Fibroblast of gingiva (primary cell): ENCODE results near the gene AHNAK.
"Not testable (repeated sequence)": the region's sequence is repeated elsewhere in the genome, so short reads cannot be mapped to it uniquely, and the experiment has no call there.

Source experiments
- DNase-seq: peaks from one replicate; pipeline ENCODE4 v3.0.0-alpha.2; 2011; ENCODE audit warnings: low read depth

Gene AHNAK

GRCh38 chr11:62457478-62457877 lies 89.1 kb downstream of the AHNAK start:
- no peak for DNase-seq

GRCh38 chr11:62456630-62457029 lies 90.0 kb downstream of the AHNAK start:
- no peak for DNase-seq

DNA sequence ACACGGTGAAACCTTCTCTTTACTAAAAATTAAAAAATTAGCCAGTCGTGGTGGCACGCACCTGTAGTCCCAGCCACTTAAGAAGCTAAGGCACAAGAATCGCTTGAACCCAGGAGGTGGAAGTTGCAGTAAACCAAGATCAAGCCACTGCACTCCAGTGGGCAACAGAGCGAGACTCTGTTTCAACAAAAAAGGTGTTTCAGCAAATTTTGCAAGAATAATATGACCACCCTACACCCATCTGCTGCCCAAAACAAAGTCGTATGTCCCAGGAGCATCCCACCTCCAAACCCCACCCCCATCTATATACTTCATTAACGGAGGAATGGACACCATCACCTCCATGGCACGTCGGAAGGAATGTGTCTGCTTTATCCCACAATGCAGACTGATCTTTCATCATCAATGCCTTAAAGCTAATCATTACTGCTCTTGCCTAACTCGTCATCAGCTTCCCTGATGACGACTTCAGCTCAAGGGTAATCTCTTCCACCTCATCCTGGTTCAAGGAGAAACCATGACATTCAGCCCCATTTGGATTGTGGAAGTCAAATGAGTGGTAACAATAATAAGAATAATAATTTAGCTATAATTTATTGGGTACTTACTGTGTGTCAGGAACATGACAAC lies 93.7 kb downstream of the AHNAK start:
- DNase-seq, result no peak

DNA sequence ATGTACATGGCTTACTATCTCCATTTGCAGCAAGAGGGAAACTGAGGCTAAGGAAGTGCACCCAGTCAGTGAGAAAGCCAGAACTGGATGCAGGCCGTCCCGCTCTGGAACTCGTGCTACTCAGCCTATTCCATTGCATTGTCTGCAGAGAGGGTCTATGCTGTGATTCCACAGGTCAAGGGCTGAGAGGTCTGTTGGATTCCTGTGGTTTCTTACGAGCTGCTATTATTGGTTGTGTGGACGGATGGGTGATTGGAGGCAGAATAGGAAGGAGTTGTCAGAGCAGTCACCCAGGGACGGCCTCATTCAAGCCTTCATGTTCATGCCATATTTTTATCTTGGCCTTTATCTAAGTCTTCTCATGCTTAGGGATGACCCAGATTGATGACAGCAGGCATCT lies 94.3 kb downstream of the AHNAK start:
- no peak for DNase-seq

- no peak for DNase-seq
Observed at GRCh38 chr11:62451241-62451621, 95.4 kb downstream of the AHNAK start.

DNA sequence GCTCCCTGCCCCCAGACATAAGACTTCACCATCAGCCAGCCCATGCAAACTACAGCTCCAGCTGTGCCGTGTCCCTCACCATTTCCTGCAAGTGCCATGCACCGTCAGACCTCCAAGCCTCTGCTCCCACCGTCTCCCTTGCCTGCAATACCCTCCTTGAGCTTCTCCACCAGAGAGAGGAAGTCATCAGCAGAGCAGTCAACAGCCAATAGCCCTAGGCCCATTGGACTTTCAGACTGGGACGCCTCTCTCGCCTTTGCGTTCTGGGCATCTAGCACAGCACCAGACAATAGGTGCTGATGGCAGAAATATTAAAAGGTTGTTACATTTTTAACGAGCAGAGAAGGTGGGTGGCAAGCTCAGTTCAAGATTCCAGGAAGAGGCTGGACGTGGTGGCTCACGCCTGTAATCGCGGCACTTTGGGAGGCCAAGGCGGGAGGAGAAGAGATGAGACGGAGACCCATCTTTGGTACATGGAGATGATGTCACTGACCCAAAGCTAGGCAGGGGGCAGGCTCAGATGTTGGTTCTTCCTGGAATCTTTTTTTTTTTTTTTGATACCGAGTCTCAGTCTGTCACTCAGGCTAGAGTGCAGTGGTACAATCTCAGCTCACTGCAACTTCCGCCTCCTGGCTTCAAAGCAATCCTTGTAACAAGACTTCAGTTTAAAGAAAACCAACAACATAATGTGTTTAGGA lies 95.9 kb downstream of the AHNAK start:
- no peak for DNase-seq

DNA sequence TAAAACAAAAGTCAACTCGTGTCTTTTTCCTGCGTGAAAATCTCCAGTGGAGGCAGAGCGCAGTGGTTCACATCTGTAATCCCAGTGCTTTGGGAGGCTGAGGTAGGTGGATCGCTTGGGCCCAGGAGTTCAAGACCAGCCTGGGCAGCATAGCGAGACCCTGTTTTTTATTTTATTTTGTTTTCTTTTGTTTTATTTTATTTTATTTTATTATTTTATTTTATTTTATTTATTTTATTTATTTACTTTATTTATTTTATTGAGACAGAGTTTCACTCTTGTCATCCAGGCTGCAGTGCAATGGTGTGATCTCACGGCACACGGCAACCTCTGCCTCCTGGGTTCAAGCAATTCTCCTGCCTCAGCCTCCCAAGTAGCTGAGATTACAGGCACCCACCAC lies 96.7 kb downstream of the AHNAK start:
- not testable (repeated sequence) for DNase-seq

DNA sequence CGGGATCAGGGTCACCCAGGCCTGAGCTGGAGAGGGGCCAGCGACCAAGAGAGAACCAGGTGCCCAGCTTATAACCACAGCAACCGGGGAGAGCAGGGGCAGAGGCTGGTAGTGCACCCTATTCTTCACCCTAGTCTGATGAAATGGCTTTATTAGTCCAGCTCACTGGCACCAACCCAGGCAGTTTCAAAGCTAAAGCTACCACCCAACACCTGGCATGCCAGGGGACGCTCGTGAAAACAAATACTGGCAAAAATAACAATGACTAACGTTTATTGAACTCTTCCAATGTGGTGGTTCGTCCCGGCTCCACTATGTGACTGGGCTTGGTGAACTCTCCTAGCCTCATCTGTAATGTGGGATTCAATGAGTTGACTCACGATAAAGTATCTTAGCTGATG lies 97.2 kb downstream of the AHNAK start:
- DNase-seq, result no peak

DNA sequence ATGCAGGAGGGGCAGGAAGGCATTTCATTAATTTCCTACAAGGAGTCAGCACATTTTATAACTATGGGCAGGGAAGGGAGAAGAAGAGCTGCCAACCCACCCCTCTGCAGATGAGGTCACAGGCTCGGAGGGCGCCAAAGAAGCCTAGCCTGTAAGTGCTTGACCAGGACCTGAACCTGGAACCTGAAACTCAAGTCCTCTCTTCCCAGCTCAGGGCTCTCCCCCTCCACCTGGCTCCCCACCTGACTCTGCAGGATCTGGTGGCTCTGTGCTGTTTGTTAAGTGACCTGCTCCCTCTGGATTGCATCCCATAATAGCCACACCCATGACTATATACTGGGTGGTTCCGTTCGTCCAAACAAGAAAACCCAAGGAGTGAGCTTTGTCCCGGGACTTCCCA lies 100.5 kb downstream of the AHNAK start:
- no peak for DNase-seq

- peak; percentile 81 for DNase-seq
Observed at GRCh38 chr11:62445314-62445740, 101.3 kb downstream of the AHNAK start.

DNA sequence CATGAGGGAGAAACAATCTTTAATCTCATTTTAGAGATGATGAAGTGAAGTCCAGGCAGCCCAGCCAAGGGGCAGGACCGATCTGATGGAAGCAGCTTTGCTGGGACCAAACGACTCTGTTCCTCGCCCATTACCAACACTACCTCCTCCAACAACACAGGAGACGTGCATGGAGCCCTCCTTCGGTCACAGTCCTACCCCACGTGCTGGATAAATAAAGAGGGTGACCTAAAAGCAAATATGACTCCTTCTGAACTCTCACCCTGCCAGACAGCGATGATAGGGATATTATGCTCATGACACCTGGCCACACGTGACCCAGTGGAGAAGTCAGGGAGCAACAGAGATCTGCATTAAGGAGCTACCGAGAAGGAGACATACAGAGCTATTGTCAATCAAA lies 101.8 kb downstream of the AHNAK start:
- DNase-seq, result no peak

DNA sequence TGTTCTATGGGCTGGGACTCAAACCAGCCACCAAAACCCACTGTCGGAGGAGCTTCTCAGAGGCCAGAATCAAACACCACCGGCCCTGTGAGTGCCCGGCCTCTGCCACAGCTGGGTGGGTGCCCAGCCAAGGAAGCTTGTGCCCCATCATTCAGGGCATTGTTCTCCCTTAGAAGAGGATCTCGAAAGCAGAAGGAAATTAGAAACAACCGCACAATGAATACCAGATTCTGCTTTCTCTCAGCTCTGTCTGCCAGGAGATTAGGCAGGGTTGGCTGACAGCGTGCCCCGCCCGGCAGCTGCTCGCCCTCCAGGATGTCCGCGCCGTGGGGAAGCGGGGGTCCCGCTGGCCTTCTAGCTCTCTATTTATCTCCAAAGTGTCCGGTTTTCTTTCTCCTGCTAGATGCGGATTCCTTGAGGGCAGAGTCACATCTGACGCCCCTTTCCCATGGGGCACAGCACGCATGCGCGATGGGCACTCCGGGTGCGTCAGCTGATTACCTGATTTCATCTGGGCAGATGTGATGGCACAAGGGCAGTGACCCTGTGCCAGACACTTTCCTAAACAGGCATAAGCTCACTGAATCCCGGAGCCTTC lies 102.3 kb downstream of the AHNAK start:
- peak; percentile 89 for DNase-seq

DNA sequence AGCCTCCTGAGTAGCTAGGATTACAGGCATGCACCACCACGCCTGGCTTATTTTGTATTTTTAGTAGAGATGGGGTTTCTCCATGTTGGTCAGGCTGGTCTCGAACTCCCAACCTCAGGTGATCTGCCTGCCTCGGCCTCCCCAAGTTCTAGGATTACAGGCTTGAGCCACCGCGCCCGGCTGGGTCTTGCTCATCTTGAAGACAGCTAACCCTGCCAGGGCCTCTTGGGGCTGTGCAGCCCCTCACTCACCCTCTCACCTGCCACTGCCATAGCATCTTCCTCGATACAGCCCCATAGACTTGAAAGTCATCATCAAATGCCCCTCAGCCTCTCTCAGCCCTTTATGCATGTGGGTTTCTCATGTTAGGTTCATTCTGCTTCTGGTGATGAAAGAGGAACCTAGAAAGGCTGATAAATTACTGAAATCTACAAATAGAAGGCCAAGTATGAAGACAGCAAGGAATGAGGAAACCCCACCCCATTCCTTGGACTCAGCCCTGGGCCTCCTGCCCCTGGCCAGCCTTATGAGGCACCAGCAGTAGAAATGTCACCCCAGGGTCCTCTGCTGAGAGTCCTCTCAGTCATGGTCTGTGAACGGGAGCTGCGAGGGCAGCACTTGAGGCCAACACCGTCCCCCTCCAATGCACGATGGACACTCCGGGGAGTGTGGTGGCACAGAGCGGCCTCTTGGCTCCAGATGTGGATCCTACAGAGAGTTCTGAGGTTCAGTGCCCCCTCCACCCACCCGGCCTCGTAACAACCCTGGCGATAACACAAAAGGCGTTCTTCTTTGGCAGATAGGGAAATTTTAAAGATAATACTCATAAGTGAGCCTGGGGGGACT lies 103.0 kb downstream of the AHNAK start:
- DNase-seq, result peak; percentile 67

DNA sequence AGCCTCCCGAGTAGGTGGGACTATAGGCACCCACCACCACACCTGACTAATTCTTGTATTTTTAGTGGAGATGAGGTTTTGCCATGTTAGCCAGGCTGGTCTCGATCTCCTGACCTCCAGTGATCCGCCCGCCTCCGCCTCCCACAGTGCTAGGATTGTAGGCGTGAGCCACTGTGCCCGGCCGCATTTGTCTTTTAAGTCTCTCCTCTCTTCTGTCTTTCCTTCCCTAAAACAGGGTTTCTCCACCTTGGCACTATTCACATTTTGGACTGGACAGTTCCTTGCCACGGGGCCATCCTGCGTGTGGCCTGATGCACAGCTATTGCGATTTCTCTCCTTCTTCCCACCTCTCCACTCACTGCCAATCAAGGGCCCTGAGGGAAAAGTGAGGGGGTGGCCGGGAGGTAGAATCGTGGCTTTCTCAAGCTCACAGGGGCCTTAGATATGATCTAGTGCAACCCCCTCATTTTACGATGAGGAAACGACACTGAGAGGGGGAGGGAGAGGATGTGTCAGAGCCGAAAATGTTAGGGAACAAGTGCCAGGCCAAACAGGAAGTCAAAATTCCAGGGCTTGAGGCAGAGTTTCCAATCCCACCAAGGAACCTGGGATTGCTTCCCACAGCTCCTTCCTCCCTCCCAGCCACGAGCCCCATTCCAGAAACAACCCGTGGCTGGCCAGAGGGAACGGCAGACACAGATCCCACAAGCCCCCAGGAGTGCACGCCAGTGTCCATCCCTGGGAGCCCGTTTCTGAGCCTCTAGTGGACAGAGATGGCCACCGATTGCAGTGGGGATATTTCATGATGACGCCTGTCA lies 106.6 kb downstream of the AHNAK start:
- peak; percentile 64 for DNase-seq

DNA sequence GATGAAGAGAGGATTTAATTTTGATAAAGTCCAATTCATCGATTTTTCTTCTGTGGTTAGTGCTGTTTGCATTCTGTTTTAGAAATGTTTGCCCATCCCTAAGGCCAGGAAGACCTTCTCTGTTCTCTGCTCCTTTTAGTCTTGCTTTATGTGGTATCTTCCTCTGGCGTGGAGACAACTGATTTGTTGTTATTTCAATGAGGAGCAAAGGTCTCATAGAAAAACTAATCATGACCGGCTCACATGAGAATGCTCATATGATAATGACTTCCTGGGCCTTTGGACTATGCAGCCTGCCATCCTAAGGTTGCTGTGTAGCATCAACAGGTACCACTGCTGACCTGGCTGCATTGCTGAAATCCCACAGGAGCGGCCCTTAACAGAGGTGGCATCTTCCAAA lies 108.0 kb downstream of the AHNAK start:
- no peak for DNase-seq

DNA sequence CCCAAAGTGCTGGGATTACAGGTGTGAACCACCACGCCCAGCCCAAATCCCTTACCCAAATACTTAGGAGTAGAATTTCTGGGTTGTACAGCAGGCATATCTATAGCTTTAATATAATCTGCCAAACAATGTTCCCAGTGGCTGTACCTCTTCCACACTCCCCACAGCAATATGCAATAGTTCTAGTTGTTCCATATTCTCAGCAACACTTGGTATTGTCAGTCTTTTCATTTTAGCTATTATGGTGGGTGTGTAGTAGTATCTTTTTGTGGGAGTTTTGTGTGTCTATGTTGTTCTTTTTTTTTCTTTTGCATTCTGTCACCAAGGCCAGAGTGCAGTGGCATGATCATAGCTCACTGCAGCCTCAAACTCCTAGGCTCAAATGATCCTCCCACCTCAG lies 109.0 kb downstream of the AHNAK start:
- no peak for DNase-seq

DNA sequence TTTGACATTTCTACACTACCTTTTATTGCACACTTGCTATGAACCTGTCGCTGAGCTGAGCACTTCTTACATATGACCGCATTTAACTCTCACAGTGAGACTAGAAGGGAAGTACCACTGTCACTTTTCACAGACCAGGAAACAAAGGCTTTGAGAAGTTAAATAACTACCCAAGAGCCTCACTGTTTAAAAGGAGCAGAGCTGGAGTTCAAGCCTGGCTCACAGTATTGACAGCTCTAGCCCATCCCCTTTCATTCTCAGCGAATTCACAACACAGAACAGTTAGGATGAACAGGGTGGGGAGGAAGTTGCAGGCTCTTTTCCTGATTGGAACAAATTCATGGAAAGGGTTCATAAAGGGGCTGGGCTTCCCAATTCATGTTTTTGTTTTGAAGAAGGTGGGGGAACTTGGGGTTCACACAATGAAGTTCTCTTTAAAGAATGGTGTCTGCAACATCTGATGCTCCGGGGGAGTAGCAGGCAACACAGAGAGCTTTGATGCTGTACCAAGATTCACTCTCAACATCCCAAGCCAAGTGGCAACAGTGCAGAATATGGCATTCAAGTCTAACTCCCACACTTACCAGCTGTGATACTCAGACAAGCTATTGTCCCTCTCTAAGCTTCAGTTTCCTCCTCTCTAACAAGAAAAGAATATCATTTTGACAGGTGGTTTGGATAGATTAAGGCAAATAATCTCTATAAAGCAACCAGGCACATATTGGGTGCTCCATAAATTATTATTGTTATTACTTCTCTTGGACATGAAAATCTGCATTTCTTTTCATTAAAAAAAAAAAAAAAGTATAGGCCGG lies 110.6 kb downstream of the AHNAK start:
- DNase-seq, result no peak

- no peak for DNase-seq
Observed at GRCh38 chr11:62433904-62434276, 112.7 kb downstream of the AHNAK start.

DNA sequence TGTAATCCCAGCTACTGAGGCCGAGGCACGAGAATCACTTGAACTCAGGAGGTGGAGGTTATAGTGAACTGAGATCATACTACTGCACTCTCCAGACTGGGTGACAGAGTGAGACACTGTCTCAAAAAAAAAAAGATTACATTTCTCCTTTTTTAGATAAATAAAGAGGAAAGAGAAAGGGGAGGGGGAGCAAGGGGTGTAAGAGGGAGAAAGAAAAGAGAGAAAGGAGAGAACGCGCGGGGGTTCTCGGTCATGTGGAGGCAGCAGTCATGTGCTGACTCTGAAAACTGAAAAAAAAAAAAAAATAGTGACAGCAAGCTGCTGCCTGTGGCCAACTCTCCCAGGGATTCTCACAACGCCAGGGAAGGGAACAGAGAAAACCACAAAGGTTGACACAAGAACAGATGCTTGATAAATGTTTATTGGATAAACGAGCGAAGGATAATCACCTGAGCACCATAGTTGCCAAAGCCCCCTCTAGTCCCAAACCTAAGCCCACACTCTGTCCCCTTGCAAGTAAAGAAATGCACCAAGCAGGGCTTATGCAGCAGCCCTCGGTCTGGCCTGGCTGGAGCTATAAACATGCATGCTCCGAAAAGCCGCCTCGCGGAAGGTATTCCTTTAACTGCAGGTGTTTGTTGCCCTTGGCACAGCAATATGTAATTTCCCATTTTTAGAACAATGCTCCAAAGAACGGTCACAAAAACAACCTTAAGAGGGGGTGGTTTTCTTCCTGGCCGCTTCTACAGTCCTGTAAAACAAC lies 113.3 kb downstream of the AHNAK start:
- DNase-seq, result no peak

DNA sequence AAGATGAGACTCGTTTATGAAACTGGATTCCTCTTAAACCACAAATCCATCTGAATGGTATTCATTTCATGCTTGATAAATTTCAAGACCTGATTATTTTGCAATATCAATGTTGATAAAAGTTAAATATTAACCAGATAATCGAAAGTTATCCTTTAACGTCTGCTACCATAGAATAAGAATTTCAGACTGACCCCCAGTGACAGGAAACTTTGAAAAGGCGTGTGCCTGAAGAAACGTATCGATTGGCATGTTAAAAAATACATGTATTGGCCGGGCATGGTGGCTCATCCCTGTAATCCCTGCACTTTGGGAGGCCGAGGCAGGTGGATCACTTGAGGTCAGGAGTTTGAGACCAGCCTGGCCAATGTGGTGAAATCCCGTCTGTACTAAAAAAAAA lies 113.9 kb downstream of the AHNAK start:
- no peak for DNase-seq
